ENCODE results near the gene SNRNP25.

GRCh38 chr16:71210-71539 is 17.5 kb downstream of the SNRNP25 start:
- no peak for TF ChIP-seq POLR2A (IDR thresholded peaks at IDR 0.05)
- TF ChIP-seq CTCF (IDR thresholded peaks at IDR 0.05): no peak
